GM19193 (cell line): ENCODE results near the gene CACYBP.

Experiments used
- POLR2A ChIP-seq: IDR thresholded peaks from 4 replicates; pipeline ENCODE4 v1.6.1; 2011; ENCODE audit not compliant: insufficient read depth, insufficient read length; ENCODE audit errors: extremely low read depth

CACYBP gene

DNA sequence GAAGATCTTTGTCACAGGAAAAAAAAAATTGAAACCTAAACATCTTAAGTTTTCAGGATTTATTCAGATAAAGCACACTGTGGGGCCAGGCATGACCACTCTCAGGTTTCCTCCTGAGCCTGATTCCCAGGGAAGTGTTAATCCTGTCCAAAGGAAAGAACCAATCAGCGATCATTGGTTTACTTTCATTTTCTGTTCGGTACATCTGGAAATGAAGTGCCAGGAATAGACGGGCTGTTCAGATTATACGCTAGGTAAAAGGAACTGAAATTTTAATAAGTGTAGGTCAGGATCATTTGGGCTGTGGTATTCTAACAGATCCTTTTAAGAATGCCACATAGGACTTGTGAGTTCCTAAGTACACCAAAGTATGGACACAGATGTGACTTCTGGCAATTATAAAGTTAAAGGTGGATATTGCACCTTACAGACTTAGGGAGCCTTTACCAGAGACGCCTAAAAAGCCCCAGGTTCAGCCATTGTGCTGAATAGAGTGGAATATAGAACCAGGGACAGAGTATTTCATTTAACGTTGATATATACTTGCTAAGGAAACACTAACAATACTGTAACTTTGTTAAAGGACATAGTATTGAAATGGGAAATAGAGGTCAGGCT lies 9.3 kb upstream of the CACYBP start:
- TF ChIP-seq POLR2A = no peak

DNA sequence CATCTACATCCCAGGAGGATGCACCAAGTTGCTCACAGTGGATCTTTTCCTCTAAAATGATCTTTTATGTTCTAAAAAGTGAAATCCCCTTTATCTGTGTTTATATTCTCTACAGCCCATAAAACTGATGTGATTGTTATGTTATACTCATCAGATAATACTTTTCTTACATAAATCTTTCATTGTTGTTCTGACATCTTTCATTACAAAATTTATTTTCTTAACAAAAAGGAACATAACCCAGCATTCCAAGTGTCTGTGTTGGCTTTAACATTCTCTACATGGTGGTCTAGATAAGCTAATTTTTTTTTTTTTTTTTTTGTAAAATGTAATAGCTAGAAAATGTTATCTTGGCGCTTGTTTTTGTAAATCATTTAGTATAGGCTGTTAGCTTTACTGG lies 8.3 kb upstream of the CACYBP start:
- no peak for TF ChIP-seq POLR2A

DNA sequence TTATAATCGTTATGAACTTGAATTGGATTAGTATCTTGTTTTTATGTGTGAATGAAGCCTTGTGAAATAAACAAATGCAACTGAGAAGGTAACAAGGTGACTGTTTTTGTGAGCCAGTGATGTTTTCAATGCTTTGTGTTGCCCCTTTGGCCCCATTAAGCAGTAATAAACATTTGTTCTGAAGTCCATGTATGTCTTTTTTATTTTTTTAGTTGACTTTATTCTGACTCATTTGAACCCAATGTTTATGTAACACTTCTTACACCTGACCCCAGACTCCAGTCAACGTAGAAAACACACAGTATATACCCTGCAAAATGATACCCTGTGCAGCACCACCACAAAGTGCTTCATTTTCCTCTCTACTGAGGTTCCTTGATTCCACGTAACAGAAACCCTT lies 4.6 kb upstream of the CACYBP start:
- no peak for TF ChIP-seq POLR2A

- no peak for TF ChIP-seq POLR2A
Observed at GRCh38 chr1:174995916-174996315, 3.8 kb upstream of the CACYBP start.

- TF ChIP-seq POLR2A = no peak
Observed at GRCh38 chr1:174996476-174996875, 3.3 kb upstream of the CACYBP start.

DNA sequence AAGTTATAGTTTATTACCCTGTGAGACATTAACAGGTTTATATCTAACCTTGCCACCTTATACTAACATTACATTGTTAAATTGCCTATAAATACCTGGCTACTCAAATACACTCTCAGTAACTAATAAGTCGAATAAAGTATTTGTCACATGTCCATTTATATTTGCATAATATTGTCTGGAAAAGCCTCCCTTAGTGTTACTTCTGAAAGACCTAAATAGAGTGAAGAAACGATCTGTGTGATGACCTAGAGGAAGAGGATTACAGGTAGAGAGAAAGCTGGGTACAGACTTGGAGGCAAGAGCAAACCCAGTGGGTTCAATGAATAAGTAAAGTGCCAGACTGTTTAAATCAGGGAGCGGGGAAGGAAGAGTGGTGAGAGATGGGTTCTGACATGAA lies 2.7 kb upstream of the CACYBP start:
- no peak for TF ChIP-seq POLR2A

GRCh38 chr1:174998569-174999215 lies 1.1 kb upstream of the CACYBP start:
- TF ChIP-seq POLR2A = no peak

- TF ChIP-seq POLR2A = peak; percentile 96
Observed at GRCh38 chr1:174999216-174999935, 371 bp upstream of the CACYBP start.

GRCh38 chr1:175000697-175001187 lies 995 bp downstream of the CACYBP start:
- TF ChIP-seq POLR2A = no peak

- TF ChIP-seq POLR2A = no peak
Observed at GRCh38 chr1:175002910-175003517, 3.3 kb downstream of the CACYBP start.

DNA sequence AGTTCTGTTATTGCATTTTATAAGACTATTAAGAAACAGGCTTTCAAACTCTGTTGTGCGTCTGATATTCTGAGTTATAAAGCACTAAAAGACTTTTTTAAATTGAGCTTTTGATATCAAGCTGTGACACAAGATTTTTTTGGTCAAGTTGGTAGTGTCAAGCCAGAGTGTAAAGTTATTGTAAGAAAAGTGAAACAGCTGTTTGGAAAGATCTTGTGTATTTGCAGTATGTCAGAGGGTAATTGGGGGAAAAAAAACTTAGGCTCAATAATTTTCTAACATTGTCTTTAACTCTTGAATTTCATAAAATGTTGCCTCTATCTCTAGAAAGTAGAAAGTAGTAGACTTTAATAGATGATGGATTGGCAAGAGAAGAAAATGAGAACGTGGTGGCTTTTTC lies 3.8 kb downstream of the CACYBP start:
- TF ChIP-seq POLR2A = no peak

GRCh38 chr1:175005085-175005783 lies 5.5 kb downstream of the CACYBP start:
- no peak for TF ChIP-seq POLR2A

- no peak for TF ChIP-seq POLR2A
Observed at GRCh38 chr1:175009532-175009931, 9.8 kb downstream of the CACYBP start.

DNA sequence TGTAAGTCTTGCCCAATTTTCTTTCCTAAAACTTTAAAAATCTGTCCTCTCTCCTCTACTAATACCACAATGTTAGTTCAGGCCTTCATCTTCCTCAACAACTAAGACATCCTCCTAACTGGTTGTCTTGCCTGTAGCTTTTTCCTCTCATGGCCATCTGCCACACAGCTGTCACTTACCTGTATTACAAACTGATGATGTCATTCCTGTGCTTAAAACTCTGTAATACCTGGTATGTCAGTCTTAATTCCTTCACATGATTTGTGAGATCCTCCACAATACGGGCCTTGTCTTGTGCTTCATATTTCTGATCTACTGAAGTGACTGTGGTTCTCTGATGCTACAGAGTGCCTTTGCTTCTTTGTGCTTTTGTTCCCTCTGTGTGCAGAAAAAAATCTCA lies 13.7 kb downstream of the CACYBP start:
- no peak for TF ChIP-seq POLR2A

- no peak for TF ChIP-seq POLR2A
Observed at GRCh38 chr1:175015243-175015642, 15.5 kb downstream of the CACYBP start.
